CD4-positive, CD25-positive, alpha-beta regulatory T cell (primary cell): ENCODE results near the gene HACD2. TPM values are rescaled to one million over a fixed set of nuclear protein-coding genes. Genes with fewer than 3 reads are reported as not detected.
A peak's percentile ranks its signal among the peaks of the same experiment; 100 is the strongest.

ENCODE experiments used
- ATAC-seq, 2 donors: fragments of 150-1000 bp; cut with Tn5 transposase; one replicate each; pipeline ENCODE4 v1.10.0; 2021; ENCODE audit warnings: low read depth in 2 of 2, moderate number of reproducible peaks in 2 of 2, moderate library complexity in 1 of 2
- DNase-seq, 3 donors: peaks; one replicate each; pipeline versions ENCODE4 v3.0.0 to v3.0.0-alpha.2; 2012 to 2022; ENCODE audit warnings: mixed read lengths in 1 of 3
- H3K27ac ChIP-seq: one replicate; pipeline ENCODE4 v1.7.0; 2013; ENCODE audit warnings: mild to moderate bottlenecking, low read length; ENCODE audit not compliant: insufficient read depth, poor library complexity, severe bottlenecking
- H3K27me3 ChIP-seq: one replicate; pipeline ENCODE4 v1.7.0; 2013; ENCODE audit warnings: low read length; ENCODE audit not compliant: control insufficient read depth, insufficient read depth
- H3K36me3 ChIP-seq: one replicate; pipeline ENCODE4 v1.7.0; 2013; ENCODE audit warnings: mild to moderate bottlenecking, low read length, moderate library complexity; ENCODE audit not compliant: control insufficient read depth, insufficient read depth
- H3K4me1 ChIP-seq: 2 replicates; pipeline ENCODE4 v1.7.0; 2013; ENCODE audit warnings: mild to moderate bottlenecking, low read length; ENCODE audit not compliant: insufficient read depth, control insufficient read depth, poor library complexity, severe bottlenecking
- H3K4me3 ChIP-seq: one replicate; pipeline ENCODE4 v1.7.0; 2013; ENCODE audit warnings: low read depth, mild to moderate bottlenecking, low read length, moderate library complexity
- H3K9me3 ChIP-seq, 2 experiments: 1 replicate in 1 of 2; 2 replicates in 1 of 2; pipeline ENCODE4 v1.7.0; 2013; ENCODE audit warnings: low read length in 2 of 2, mild to moderate bottlenecking in 1 of 2, moderate library complexity in 1 of 2; ENCODE audit not compliant: control insufficient read depth in 2 of 2
- H3K27ac Mint-ChIP-seq, 3 donors: one replicate each; pipeline ENCODE4 v1.8.0; 2020 to 2022; ENCODE audit warnings: mild to moderate bottlenecking in 3 of 3, mixed read lengths in 3 of 3, moderate library complexity in 2 of 3
- H3K27me3 Mint-ChIP-seq: one replicate; pipeline ENCODE4 v1.8.0; 2022; ENCODE audit warnings: mild to moderate bottlenecking, mixed read lengths
- H3K36me3 Mint-ChIP-seq: one replicate; pipeline ENCODE4 v1.8.0; 2020; ENCODE audit warnings: mixed read lengths
- H3K4me1 Mint-ChIP-seq, 4 donors: one replicate each; pipeline ENCODE4 v1.8.0; 2020 to 2022; ENCODE audit warnings: mixed read lengths in 4 of 4, mild to moderate bottlenecking in 1 of 4
- H3K4me3 Mint-ChIP-seq, 4 donors: one replicate each; pipeline ENCODE4 v1.8.0; 2020 to 2022; ENCODE audit warnings: mild to moderate bottlenecking in 4 of 4, mixed read lengths in 4 of 4, moderate library complexity in 3 of 4
- H3K9me3 Mint-ChIP-seq, 7 donors: one replicate each; pipeline ENCODE4 v1.8.0; 2020 to 2022; ENCODE audit warnings: mixed read lengths in 7 of 7, mild to moderate bottlenecking in 3 of 7, moderate library complexity in 2 of 7
- polyA plus RNA-seq, 4 donors: library from polyadenylated mRNA; unstranded; fragments of 300-500 nt; fragmentation: Illumina TruSeq; gene quantifications; one replicate each; pipeline ENCODE4 v1.2.3, GENCODE V29; 2021
- total RNA-seq: library from RNA; stranded (reverse); gene quantifications from one replicate; pipeline ENCODE4 v1.2.3, GENCODE V29; 2022

Gene HACD2
- total and polyA plus RNA-seq, 5 donors from 2014 or later: 19.8 to 28.7 (median 26.7) TPM

DNA sequence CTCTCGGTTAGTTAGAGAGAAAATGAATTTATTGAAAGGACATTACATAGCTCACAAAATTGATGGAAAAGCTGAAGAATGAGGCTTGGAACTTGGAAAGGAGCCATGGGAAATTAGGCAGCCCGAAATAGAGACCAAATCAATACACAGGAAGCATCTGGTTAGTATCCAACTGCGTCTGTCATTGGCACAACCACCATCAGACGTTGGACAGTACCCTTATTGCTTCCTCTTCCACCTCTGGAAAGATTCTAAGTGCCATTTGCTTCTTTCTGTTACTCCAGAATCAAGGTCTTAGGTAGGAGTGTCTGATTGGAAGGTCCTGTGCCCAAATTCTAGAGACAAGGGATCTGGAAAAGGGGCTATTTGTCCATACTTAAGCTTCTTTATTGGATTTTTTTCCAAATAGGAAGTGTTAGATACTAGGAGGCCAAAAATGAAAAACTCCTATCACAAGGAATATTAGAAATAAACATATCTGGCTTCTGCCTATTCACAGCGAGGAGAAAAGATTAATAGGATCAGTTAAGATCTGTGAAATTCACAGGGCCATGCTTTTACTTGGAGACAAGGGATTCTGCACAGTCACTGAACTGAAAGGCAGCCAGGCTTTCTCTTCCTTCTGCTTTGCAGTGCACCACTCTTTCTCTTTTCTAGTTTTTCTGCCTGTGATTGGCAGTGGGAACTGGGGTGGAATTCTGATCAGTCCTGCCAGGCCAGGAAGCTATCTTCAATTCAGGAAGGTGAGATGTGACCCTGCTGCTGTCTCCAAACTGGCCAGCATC, 10.7 kb upstream of the HACD2 start:
- H3K36me3 Mint-ChIP-seq: peaks cover 22% of the 10 kb centered on the region
- Histone ChIP-seq H3K4me1 (no peaks in the 10 kb centered on the region), H3K9me3 (peaks cover 0 to 9% of the 10 kb centered on the region in 2 experiments), H3K27me3 (no peaks in the 10 kb centered on the region), H3K36me3 (peaks cover 10% of the 10 kb centered on the region), H3K27ac (no peak overlapping the region), H3K4me3 (no peak overlapping the region)
- H3K4me3 Mint-ChIP-seq: no peak overlapping the region
- DNase-seq (no peak), ATAC-seq (no peak)
- peaks cover 0 to 5% (median 0%) of the 10 kb centered on the region in 4 donors for H3K4me1 Mint-ChIP-seq
- H3K27ac Mint-ChIP-seq: no peak overlapping the region
- H3K27me3 Mint-ChIP-seq: no peaks in the 10 kb centered on the region
- H3K9me3 Mint-ChIP-seq: peaks cover 0 to 10% (median 6%) of the 10 kb centered on the region in 7 donors

DNA sequence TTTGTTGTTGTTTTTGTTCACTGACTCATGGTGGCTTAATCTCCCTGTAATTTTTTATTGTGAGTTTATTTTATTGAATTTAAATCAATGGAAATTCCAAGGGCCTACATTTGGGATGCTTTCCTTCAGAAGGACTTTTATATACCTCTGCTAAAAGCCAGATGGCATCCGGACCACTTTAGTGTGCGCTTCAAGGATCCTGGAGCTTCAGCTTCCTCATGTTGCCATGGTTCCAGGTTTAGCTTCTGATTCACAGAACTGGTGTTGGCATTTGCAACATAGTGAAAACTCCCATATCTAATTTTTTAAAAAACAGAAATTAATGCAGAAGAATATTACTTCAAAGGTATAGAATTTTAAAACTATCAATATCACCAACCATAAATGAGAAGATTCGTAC, 8.5 kb upstream of the HACD2 start:
- Mint-ChIP-seq H3K4me3 (no peak overlapping the region), H3K27ac (no peak overlapping the region), H3K9me3 (peaks cover 0 to 21% (median 7%) of the 10 kb centered on the region in 7 donors), H3K36me3 (peaks cover 31% of the 10 kb centered on the region), H3K27me3 (no peaks in the 10 kb centered on the region), H3K4me1 (peaks cover 0 to 5% (median 1%) of the 10 kb centered on the region in 4 donors)
- H3K4me3 ChIP-seq: no peak overlapping the region
- no peak overlapping the region for H3K27ac ChIP-seq
- no peaks in the 10 kb centered on the region for H3K4me1 ChIP-seq
- H3K9me3 ChIP-seq: peaks cover 0 to 17% of the 10 kb centered on the region in 2 experiments
- DNase-seq (no peak), ATAC-seq (no peak)
- H3K27me3 ChIP-seq: no peaks in the 10 kb centered on the region
- peaks cover 17% of the 10 kb centered on the region for H3K36me3 ChIP-seq

DNA sequence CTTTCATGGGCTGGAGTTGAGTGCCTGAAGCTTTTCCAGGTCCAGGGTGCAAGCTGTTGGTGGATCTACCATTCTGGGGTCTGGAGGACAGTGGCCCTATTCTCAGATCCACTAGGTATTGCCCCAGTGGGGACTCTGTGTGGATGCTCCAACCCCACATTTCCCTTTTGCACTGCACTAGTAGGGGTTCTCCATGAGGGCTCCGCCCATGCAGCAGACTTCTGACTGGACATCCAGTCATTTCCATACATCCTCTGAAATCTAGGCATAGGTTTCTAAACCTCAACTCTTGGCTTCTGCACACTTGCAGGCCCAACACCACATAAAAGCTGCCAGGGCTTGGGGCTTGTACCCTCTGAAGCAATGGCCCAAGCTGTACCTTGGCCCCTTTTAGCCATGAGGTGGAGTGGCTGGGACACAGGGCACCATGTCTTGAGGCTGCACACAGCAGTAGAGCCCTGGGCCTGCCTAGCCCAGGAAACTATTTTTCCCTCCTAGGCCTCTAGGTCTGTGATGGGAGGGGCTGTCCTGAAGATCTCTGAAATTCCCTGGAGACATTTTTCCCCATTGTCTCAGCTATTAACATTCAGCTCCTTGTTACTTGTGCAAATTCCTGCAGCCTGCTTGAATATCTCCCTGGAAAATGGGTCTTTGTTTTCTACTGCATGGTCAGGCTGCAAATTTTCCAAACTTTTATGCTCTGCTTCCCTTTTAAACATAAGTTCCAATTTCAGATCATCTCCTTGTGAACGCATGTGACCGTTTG, 6.0 kb upstream of the HACD2 start:
- H3K27ac Mint-ChIP-seq: no peak overlapping the region

DNA sequence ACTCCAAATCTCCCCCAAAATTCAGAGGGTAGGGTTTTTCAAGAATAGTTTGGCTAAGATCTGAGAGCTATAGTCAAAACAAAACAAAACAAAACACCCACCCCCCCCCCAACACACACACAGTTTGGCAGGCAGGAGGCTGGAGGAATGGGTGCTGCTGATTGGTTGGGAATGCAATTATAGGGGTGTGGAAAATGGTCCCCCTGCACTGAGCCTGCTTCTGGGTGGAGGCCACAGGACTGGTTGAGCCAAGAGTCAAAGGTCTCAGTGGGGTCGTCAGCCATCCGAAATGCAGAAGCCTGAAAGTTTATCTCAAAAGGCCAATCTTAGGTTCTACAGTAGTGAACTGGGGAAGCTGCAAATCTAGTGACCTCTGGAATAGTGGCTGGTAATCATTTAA, 2.5 kb upstream of the HACD2 start:
- Mint-ChIP-seq H3K27ac (no peak overlapping the region), H3K27me3 (no peaks in the 10 kb centered on the region), H3K9me3 (peaks cover 0 to 21% (median 4%) of the 10 kb centered on the region in 7 donors), H3K4me1 (peaks cover 17 to 27% (median 19%) of the 10 kb centered on the region in 4 donors), H3K36me3 (peaks cover 29% of the 10 kb centered on the region), H3K4me3 (peak overlapping the region in 2 of 4 donors; percentile 52 to 84)
- peaks cover 0 to 17% of the 10 kb centered on the region in 2 experiments for H3K9me3 ChIP-seq
- H3K27me3 ChIP-seq: no peaks in the 10 kb centered on the region
- no peak overlapping the region for H3K27ac ChIP-seq
- ATAC-seq: no peak
- no peak overlapping the region for H3K4me3 ChIP-seq
- H3K4me1 ChIP-seq: peaks cover 33% of the 10 kb centered on the region
- no peak for DNase-seq
- H3K36me3 ChIP-seq: peaks cover 17% of the 10 kb centered on the region

More for the DNA sequence above, 6.0 kb upstream of the HACD2 start:
- Mint-ChIP-seq H3K4me1 (peaks cover 0 to 10% (median 4%) of the 10 kb centered on the region in 4 donors), H3K36me3 (peaks cover 35% of the 10 kb centered on the region), H3K4me3 (no peak overlapping the region), H3K27me3 (no peaks in the 10 kb centered on the region), H3K9me3 (peaks cover 0 to 21% (median 7%) of the 10 kb centered on the region in 7 donors)
- no peak for ATAC-seq
- Histone ChIP-seq H3K9me3 (peaks cover 0 to 17% of the 10 kb centered on the region in 2 experiments), H3K4me3 (no peak overlapping the region), H3K27me3 (no peaks in the 10 kb centered on the region), H3K36me3 (peaks cover 17% of the 10 kb centered on the region), H3K27ac (no peak overlapping the region), H3K4me1 (peaks cover 9% of the 10 kb centered on the region)
- no peak for DNase-seq

DNA sequence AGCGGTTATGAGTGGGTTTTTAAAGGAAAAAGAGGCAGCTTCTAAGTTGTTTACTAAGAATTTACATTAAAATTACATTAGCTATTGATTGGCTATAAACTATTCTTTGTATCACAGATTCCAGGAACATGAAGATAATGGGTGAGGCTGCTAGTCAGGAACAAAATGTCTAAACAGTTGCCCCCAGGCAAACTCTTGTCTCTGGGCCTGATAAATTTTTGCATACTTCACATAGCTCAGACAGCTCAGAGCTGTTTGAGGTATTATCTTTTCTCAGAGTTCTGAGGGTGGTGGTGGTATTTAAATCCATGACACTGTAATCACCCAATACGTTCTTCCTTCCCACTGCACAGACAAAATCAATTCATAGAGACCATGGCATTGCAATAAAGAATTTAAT, 2.1 kb upstream of the HACD2 start:
- H3K27ac ChIP-seq: no peak overlapping the region
- Mint-ChIP-seq H3K36me3 (peaks cover 29% of the 10 kb centered on the region), H3K4me3 (peak overlapping the region in 1 of 4 donors; percentile 52), H3K27ac (no peak overlapping the region), H3K27me3 (no peaks in the 10 kb centered on the region), H3K9me3 (peaks cover 0 to 21% (median 4%) of the 10 kb centered on the region in 7 donors), H3K4me1 (peaks cover 17 to 29% (median 22%) of the 10 kb centered on the region in 4 donors)
- peaks cover 35% of the 10 kb centered on the region for H3K4me1 ChIP-seq
- DNase-seq: no peak
- no peaks in the 10 kb centered on the region for H3K27me3 ChIP-seq
- no peak for ATAC-seq
- H3K9me3 ChIP-seq: peaks cover 0 to 17% of the 10 kb centered on the region in 2 experiments
- H3K36me3 ChIP-seq: peaks cover 17% of the 10 kb centered on the region
- H3K4me3 ChIP-seq: peak overlapping the region; percentile 89

DNA sequence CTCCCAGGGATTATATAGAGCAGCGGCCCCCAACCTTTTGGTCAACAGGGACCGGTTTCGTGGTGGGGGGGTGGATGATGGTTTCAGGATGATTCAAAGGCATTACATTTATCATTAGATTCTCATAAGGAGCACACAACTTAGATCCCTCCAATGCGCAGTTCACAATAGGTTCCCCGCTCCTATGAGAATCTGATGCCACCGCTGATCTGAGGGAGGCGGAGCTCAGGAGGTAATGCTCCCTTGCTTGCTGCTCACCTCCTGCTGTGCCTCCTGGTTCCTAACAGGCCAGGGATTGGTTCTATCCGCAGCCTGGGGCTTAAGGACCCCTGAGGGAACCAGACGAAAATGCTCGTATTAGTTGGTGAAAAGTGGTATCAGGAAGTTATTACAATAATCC, 1.3 kb upstream of the HACD2 start:
- Mint-ChIP-seq H3K36me3 (peaks cover 26% of the 10 kb centered on the region), H3K27ac (no peak overlapping the region), H3K4me1 (peaks cover 17 to 36% (median 26%) of the 10 kb centered on the region in 4 donors), H3K4me3 (no peak overlapping the region), H3K27me3 (no peaks in the 10 kb centered on the region), H3K9me3 (peaks cover 0 to 15% (median 4%) of the 10 kb centered on the region in 7 donors)
- Histone ChIP-seq H3K27me3 (no peaks in the 10 kb centered on the region), H3K27ac (peak overlapping the region; percentile 90), H3K36me3 (peaks cover 14% of the 10 kb centered on the region), H3K4me1 (peaks cover 35% of the 10 kb centered on the region), H3K9me3 (peaks cover 0 to 14% of the 10 kb centered on the region in 2 experiments), H3K4me3 (peak overlapping the region; percentile 89)
- peak in 2 of 3 donors; percentile 8 to 61 for DNase-seq
- ATAC-seq: no peak

DNA sequence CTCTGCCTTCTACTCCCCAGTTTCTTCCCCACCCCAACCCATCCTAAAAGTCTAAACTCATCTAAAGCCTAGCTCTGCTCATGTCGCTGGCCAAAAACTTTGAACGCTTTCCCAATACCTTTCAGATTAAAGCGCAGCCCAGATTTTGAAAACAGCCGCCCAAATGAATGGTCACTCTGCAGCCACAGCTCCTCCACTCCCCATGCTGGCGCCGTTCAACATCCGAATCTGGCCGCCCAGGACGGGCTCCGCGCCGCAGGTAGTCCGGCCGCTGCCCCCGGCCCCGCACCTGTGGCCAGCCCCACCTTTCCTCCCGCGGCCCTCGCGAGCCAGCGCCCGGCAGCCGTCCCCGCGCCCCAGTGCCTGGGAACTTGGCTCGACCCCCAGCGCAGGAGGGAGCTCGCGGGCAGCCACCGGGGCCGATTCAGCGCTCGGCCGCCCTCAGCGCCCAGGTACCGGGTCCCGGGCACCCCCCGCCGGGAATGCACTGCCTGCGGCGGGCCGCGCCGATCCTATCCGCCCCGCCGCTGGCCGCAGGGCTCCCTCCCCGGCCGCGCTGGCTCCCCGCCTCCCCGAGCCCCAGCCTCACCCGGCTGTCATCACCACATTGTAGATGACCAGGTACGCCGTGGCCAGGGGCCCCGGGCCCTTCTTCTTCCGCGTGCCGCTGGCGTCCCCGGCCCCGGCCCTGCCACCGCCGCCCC, 417 bp downstream of the HACD2 start:
- no peaks in the 10 kb centered on the region for H3K9me3 Mint-ChIP-seq
- DNase-seq (peak in 1 of 3 donors; percentile 15), ATAC-seq (peak; percentile 5)
- Histone ChIP-seq H3K4me3 (peak overlapping the region; percentile 66), H3K27me3 (no peaks in the 10 kb centered on the region), H3K27ac (peak overlapping the region; percentile 90), H3K9me3 (no peaks in the 10 kb centered on the region), H3K36me3 (peaks cover 8% of the 10 kb centered on the region), H3K4me1 (peaks cover 35% of the 10 kb centered on the region)
- H3K27me3 Mint-ChIP-seq: no peaks in the 10 kb centered on the region
- peaks cover 17 to 31% (median 31%) of the 10 kb centered on the region in 4 donors for H3K4me1 Mint-ChIP-seq
- H3K36me3 Mint-ChIP-seq: peaks cover 22% of the 10 kb centered on the region
- H3K27ac Mint-ChIP-seq: peak overlapping the region; percentile 79 to 95 (median 86)
- H3K4me3 Mint-ChIP-seq: peak overlapping the region in 1 of 4 donors; percentile 97
